Stimulated activated naive CD8-positive, alpha-beta T cell treated with anti-CD3 and anti-CD28 coated beads, Interleukin-15, amount 100 ng/mL, for 72 hours (primary cell): ENCODE measurements around the gene UGCG.

Experiments used
- ATAC-seq: fragments of 150-1000 bp; cut with Tn5 transposase; 2 replicates; pipeline ENCODE4 v1.10.0; 2021; ENCODE audit warnings: mild to moderate bottlenecking, moderate library complexity
- DNase-seq, 2 donors: peaks; one replicate each; pipeline ENCODE4 v3.0.0; 2021 to 2022
- H3K27ac Mint-ChIP-seq, 2 donors: one replicate each; pipeline ENCODE4 v1.8.0; 2022; ENCODE audit warnings: mild to moderate bottlenecking in 2 of 2, mixed read lengths in 2 of 2, moderate library complexity in 2 of 2
- H3K27me3 Mint-ChIP-seq: one replicate; pipeline ENCODE4 v1.8.0; 2022; ENCODE audit warnings: mixed read lengths
- H3K4me1 Mint-ChIP-seq: one replicate; pipeline ENCODE4 v1.8.0; 2022; ENCODE audit warnings: mild to moderate bottlenecking, mixed read lengths
- H3K4me3 Mint-ChIP-seq, 2 donors: one replicate each; pipeline ENCODE4 v1.8.0; 2022; ENCODE audit warnings: mild to moderate bottlenecking in 2 of 2, mixed read lengths in 2 of 2, moderate library complexity in 1 of 2
- H3K9me3 Mint-ChIP-seq, 2 donors: one replicate each; pipeline ENCODE4 v1.8.0; 2022; ENCODE audit warnings: mixed read lengths in 2 of 2

The UGCG gene

GRCh38 chr9:111924281-111924680 is 27.7 kb downstream of the UGCG start:
- H3K27me3 Mint-ChIP-seq = no peaks in the 10 kb centered on the region
- H3K9me3 Mint-ChIP-seq = no peaks in the 10 kb centered on the region
- peaks cover 20% of the 10 kb centered on the region for H3K4me1 Mint-ChIP-seq
- ATAC-seq (no peak), DNase-seq (no peak)
- no peak overlapping the region for H3K4me3 Mint-ChIP-seq
- H3K27ac Mint-ChIP-seq = no peak overlapping the region

- Mint-ChIP-seq H3K9me3 (no peaks in the 10 kb centered on the region), H3K27ac (no peak overlapping the region), H3K4me1 (peaks cover 19% of the 10 kb centered on the region), H3K4me3 (no peak overlapping the region), H3K27me3 (no peaks in the 10 kb centered on the region)
- DNase-seq (no peak), ATAC-seq (no peak)
These were observed 28.6 kb downstream of the UGCG start for GRCh38 chr9:111925017-111925770.

- H3K4me1 Mint-ChIP-seq = peaks cover 19% of the 10 kb centered on the region
- no peak overlapping the region for H3K4me3 Mint-ChIP-seq
- ATAC-seq (no peak), DNase-seq (no peak)
- H3K9me3 Mint-ChIP-seq = no peaks in the 10 kb centered on the region
- H3K27me3 Mint-ChIP-seq = no peaks in the 10 kb centered on the region
- no peak overlapping the region for H3K27ac Mint-ChIP-seq
These were observed 29.2 kb downstream of the UGCG start for GRCh38 chr9:111925784-111926183.

GRCh38 chr9:111926421-111926875 is 29.8 kb downstream of the UGCG start:
- DNase-seq = peak; percentile 32 to 47
- peak overlapping the region; percentile 54 to 77 for H3K4me3 Mint-ChIP-seq
- ATAC-seq = peak; percentile 100
- H3K9me3 Mint-ChIP-seq = no peaks in the 10 kb centered on the region
- H3K27ac Mint-ChIP-seq = peak overlapping the region in 1 of 2 donors; percentile 85
- H3K27me3 Mint-ChIP-seq = no peaks in the 10 kb centered on the region
- H3K4me1 Mint-ChIP-seq = peaks cover 19% of the 10 kb centered on the region

- Mint-ChIP-seq H3K4me3 (no peak overlapping the region), H3K4me1 (peaks cover 19% of the 10 kb centered on the region), H3K27ac (no peak overlapping the region), H3K9me3 (no peaks in the 10 kb centered on the region), H3K27me3 (no peaks in the 10 kb centered on the region)
- ATAC-seq = no peak
- no peak for DNase-seq
These were observed 31.7 kb downstream of the UGCG start for GRCh38 chr9:111928359-111928720.

GRCh38 chr9:111934747-111935146 is 38.1 kb downstream of the UGCG start:
- DNase-seq (no peak), ATAC-seq (no peak)
- Mint-ChIP-seq H3K4me3 (no peak overlapping the region), H3K27me3 (no peaks in the 10 kb centered on the region), H3K4me1 (peaks cover 25% of the 10 kb centered on the region), H3K27ac (peak overlapping the region in 1 of 2 donors; percentile 42), H3K9me3 (no peaks in the 10 kb centered on the region)

- no peak overlapping the region for H3K4me3 Mint-ChIP-seq
These were observed 39.8 kb downstream of the UGCG start for GRCh38 chr9:111936391-111936790.

GRCh38 chr9:111937301-111937700 is 40.7 kb downstream of the UGCG start:
- peak overlapping the region; percentile 64 for H3K4me3 Mint-ChIP-seq
- H3K4me1 Mint-ChIP-seq = peaks cover 25% of the 10 kb centered on the region
- DNase-seq (no peak), ATAC-seq (peak; percentile 5)
- peak overlapping the region; percentile 86 to 88 for H3K27ac Mint-ChIP-seq
- no peaks in the 10 kb centered on the region for H3K27me3 Mint-ChIP-seq
- H3K9me3 Mint-ChIP-seq = no peaks in the 10 kb centered on the region

More at GRCh38 chr9:111936391-111936790, 39.8 kb downstream of the UGCG start:
- Mint-ChIP-seq H3K27me3 (no peaks in the 10 kb centered on the region), H3K9me3 (no peaks in the 10 kb centered on the region), H3K4me1 (peaks cover 25% of the 10 kb centered on the region), H3K27ac (no peak overlapping the region)
- DNase-seq (no peak), ATAC-seq (no peak)

- DNase-seq (peak; percentile 38 to 67), ATAC-seq (peak; percentile 97)
- H3K4me1 Mint-ChIP-seq = peaks cover 25% of the 10 kb centered on the region
- H3K27ac Mint-ChIP-seq = peak overlapping the region; percentile 86 to 88
- no peaks in the 10 kb centered on the region for H3K27me3 Mint-ChIP-seq
- H3K9me3 Mint-ChIP-seq = no peaks in the 10 kb centered on the region
- H3K4me3 Mint-ChIP-seq = peak overlapping the region; percentile 64
These were observed 41.3 kb downstream of the UGCG start for GRCh38 chr9:111937781-111938426.

- peak overlapping the region; percentile 42 to 52 for H3K27ac Mint-ChIP-seq
- H3K9me3 Mint-ChIP-seq = no peaks in the 10 kb centered on the region
- peak overlapping the region; percentile 3 to 49 for H3K4me3 Mint-ChIP-seq
- peaks cover 25% of the 10 kb centered on the region for H3K4me1 Mint-ChIP-seq
- DNase-seq = no peak
- H3K27me3 Mint-ChIP-seq = no peaks in the 10 kb centered on the region
- ATAC-seq = no peak
These were observed 41.8 kb downstream of the UGCG start for GRCh38 chr9:111938427-111938800.

GRCh38 chr9:111939322-111939721 is 42.7 kb downstream of the UGCG start:
- peak overlapping the region in 1 of 2 donors; percentile 3 for H3K27ac Mint-ChIP-seq
- H3K9me3 Mint-ChIP-seq = no peaks in the 10 kb centered on the region
- DNase-seq (no peak), ATAC-seq (no peak)
- peaks cover 31% of the 10 kb centered on the region for H3K4me1 Mint-ChIP-seq
- H3K4me3 Mint-ChIP-seq = peak overlapping the region; percentile 3 to 49
- peaks cover 2% of the 10 kb centered on the region for H3K27me3 Mint-ChIP-seq

- no peak for ATAC-seq
- no peak for DNase-seq
- H3K27me3 Mint-ChIP-seq = peaks cover 5% of the 10 kb centered on the region
- peaks cover 45% of the 10 kb centered on the region for H3K4me1 Mint-ChIP-seq
- no peak overlapping the region for H3K4me3 Mint-ChIP-seq
- no peaks in the 10 kb centered on the region for H3K9me3 Mint-ChIP-seq
- peak overlapping the region in 1 of 2 donors; percentile 66 for H3K27ac Mint-ChIP-seq
These were observed 44.1 kb downstream of the UGCG start for GRCh38 chr9:111940697-111941096.

GRCh38 chr9:111943200-111943599 is 46.6 kb downstream of the UGCG start:
- Mint-ChIP-seq H3K27ac (no peak overlapping the region), H3K9me3 (no peaks in the 10 kb centered on the region), H3K27me3 (peaks cover 5% of the 10 kb centered on the region), H3K4me3 (no peak overlapping the region), H3K4me1 (peaks cover 36% of the 10 kb centered on the region)
- DNase-seq (no peak), ATAC-seq (no peak)

GRCh38 chr9:111943746-111944145 is 47.1 kb downstream of the UGCG start:
- H3K27ac Mint-ChIP-seq = no peak overlapping the region
- peaks cover 30% of the 10 kb centered on the region for H3K4me1 Mint-ChIP-seq
- no peak overlapping the region for H3K4me3 Mint-ChIP-seq

GRCh38 chr9:111944241-111944866 is 47.7 kb downstream of the UGCG start:
- no peaks in the 10 kb centered on the region for H3K9me3 Mint-ChIP-seq
- H3K27me3 Mint-ChIP-seq = peaks cover 5% of the 10 kb centered on the region
- ATAC-seq = peak; percentile 83
- no peak for DNase-seq
- no peak overlapping the region for H3K4me3 Mint-ChIP-seq
- H3K27ac Mint-ChIP-seq = no peak overlapping the region
- H3K4me1 Mint-ChIP-seq = peaks cover 24% of the 10 kb centered on the region

More at GRCh38 chr9:111943746-111944145, 47.1 kb downstream of the UGCG start:
- DNase-seq (no peak), ATAC-seq (no peak)
- no peaks in the 10 kb centered on the region for H3K9me3 Mint-ChIP-seq
- H3K27me3 Mint-ChIP-seq = peaks cover 5% of the 10 kb centered on the region

GRCh38 chr9:111945216-111945615 is 48.6 kb downstream of the UGCG start:
- H3K9me3 Mint-ChIP-seq = no peaks in the 10 kb centered on the region
- H3K27me3 Mint-ChIP-seq = peaks cover 5% of the 10 kb centered on the region
- H3K4me3 Mint-ChIP-seq = peak overlapping the region; percentile 27 to 35
- peaks cover 23% of the 10 kb centered on the region for H3K4me1 Mint-ChIP-seq
- peak; percentile 34 to 46 for DNase-seq
- ATAC-seq = peak; percentile 80
- H3K27ac Mint-ChIP-seq = no peak overlapping the region
